SKM-1 (cell line): ENCODE data around the gene TSHZ2.
A peak's percentile ranks its signal among the peaks of the same experiment; 100 is the strongest.
"Not testable (repeated sequence)": the region's sequence is repeated elsewhere in the genome, so short reads cannot be mapped to it uniquely, and the experiment has no call there.

Experiments used
- DNase-seq: peaks from one replicate; lab custom pipeline; 2025; ENCODE audit not compliant: unreplicated experiment; lab: John Stamatoyannopoulos, UW

TSHZ2 gene

GRCh38 chr20:53403029-53403428 is 430.9 kb downstream of the TSHZ2 start:
- no peak for DNase-seq

- DNase-seq, result peak; percentile 62
These were observed 433.0 kb downstream of the TSHZ2 start for GRCh38 chr20:53405139-53405538.

GRCh38 chr20:53406580-53406979 is 434.4 kb downstream of the TSHZ2 start:
- no peak for DNase-seq

GRCh38 chr20:53408691-53409446 is 436.7 kb downstream of the TSHZ2 start:
- peak; percentile 48 for DNase-seq

GRCh38 chr20:53409447-53409717 is 437.2 kb downstream of the TSHZ2 start:
- no peak for DNase-seq

- no peak for DNase-seq
These were observed 439.0 kb downstream of the TSHZ2 start for GRCh38 chr20:53411129-53411528.

GRCh38 chr20:53411891-53412290 is 439.7 kb downstream of the TSHZ2 start:
- no peak for DNase-seq

GRCh38 chr20:53412577-53413185 is 440.5 kb downstream of the TSHZ2 start:
- no peak for DNase-seq

- no peak for DNase-seq
These were observed 441.1 kb downstream of the TSHZ2 start for GRCh38 chr20:53413186-53413631.

GRCh38 chr20:53413845-53414244 is 441.7 kb downstream of the TSHZ2 start:
- DNase-seq, result not testable (repeated sequence)

- no peak for DNase-seq
These were observed 447.7 kb downstream of the TSHZ2 start for GRCh38 chr20:53419693-53420460.

GRCh38 chr20:53421343-53421742 is 449.2 kb downstream of the TSHZ2 start:
- no peak for DNase-seq

GRCh38 chr20:53422039-53422438 is 449.9 kb downstream of the TSHZ2 start:
- DNase-seq, result no peak

- no peak for DNase-seq
These were observed 451.5 kb downstream of the TSHZ2 start for GRCh38 chr20:53423587-53424146.

- DNase-seq, result no peak
These were observed 453.3 kb downstream of the TSHZ2 start for GRCh38 chr20:53425481-53425880.

GRCh38 chr20:53425941-53426340 is 453.8 kb downstream of the TSHZ2 start:
- no peak for DNase-seq

GRCh38 chr20:53426766-53427312 is 454.7 kb downstream of the TSHZ2 start:
- no peak for DNase-seq

- DNase-seq, result no peak
These were observed 455.8 kb downstream of the TSHZ2 start for GRCh38 chr20:53427951-53428350.

- no peak for DNase-seq
These were observed 456.4 kb downstream of the TSHZ2 start for GRCh38 chr20:53428588-53428987.

GRCh38 chr20:53428996-53429395 is 456.8 kb downstream of the TSHZ2 start:
- DNase-seq, result no peak

GRCh38 chr20:53434662-53435061 is 462.5 kb downstream of the TSHZ2 start:
- DNase-seq, result no peak
